ENCODE measurements around the gene ZFP91.

Gene ZFP91

DNA sequence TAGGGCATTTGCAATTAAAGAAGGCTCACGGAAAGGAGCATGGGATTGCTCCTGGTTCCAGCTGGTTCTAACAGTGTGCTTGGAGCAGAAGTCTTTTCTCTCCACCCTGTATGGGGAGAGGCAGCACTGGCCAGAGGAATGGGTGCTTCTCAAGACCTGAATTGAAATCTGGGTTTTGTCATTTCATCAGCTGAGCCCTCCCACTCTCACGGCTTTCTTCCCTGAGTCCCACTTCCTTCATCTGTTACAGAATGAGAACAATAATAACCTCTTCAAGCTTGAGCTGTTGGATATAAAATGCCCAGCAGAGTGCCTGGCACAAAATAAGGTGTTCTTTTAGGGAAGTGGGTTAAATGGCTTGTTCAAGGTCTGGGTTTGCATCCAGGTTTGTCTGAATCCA, 60.8 kb downstream of the ZFP91 start:
- ChIA-PET CTCF (interaction anchor here (1.7 kb wide), 1 partner anchor 10 kb away, joined by 7 read pairs; no protein-coding TSS in a partner anchor), POLR2A (no interaction called here)
- TF ChIP-seq FOXA1 (IDR thresholded peaks at IDR 0.05): no peak
- TF ChIP-seq ARNT (IDR thresholded peaks at IDR 0.05): no peak
- TF ChIP-seq SP1 (IDR thresholded peaks at IDR 0.05): no peak
- no peak for TF ChIP-seq BHLHE40 (IDR thresholded peaks at IDR 0.05; ENCODE audit: borderline replicate concordance)
- TF ChIP-seq, protein P1, sequence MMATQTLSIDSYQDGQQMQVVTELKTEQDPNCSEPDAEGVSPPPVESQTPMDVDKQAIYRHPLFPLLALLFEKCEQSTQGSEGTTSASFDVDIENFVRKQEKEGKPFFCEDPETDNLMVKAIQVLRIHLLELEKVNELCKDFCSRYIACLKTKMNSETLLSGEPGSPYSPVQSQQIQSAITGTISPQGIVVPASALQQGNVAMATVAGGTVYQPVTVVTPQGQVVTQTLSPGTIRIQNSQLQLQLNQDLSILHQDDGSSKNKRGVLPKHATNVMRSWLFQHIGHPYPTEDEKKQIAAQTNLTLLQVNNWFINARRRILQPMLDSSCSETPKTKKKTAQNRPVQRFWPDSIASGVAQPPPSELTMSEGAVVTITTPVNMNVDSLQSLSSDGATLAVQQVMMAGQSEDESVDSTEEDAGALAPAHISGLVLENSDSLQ (IDR thresholded peaks at IDR 0.05): no peak
- TF ChIP-seq L3MBTL2 (conservative IDR thresholded peaks at IDR 0.05): no peak
- no peak for TF ChIP-seq FOXM1 (IDR thresholded peaks at IDR 0.05; ENCODE audit: borderline replicate concordance)
- no peak for TF ChIP-seq LEF1 (IDR thresholded peaks at IDR 0.05; ENCODE audit: borderline replicate concordance)
- no peak for TF ChIP-seq NFRKB (IDR thresholded peaks at IDR 0.05)
- TF ChIP-seq HDGF (IDR thresholded peaks at IDR 0.05; ENCODE audit: borderline replicate concordance): no peak
- no peak for TF ChIP-seq ELF4 (IDR thresholded peaks at IDR 0.05)
- no peak for TF ChIP-seq TARDBP (IDR thresholded peaks at IDR 0.05)
- TF ChIP-seq SUZ12 (IDR thresholded peaks at IDR 0.05): no peak
- no peak for TF ChIP-seq CTBP1 (IDR thresholded peaks at IDR 0.05; ENCODE audit: borderline replicate concordance)
- no peak for TF ChIP-seq FOXK2 (IDR thresholded peaks at IDR 0.05)
- TF ChIP-seq ZNF384 (IDR thresholded peaks at IDR 0.05): no peak
- no peak for DNase-seq (ENCODE audit: extremely low spot score)

DNA sequence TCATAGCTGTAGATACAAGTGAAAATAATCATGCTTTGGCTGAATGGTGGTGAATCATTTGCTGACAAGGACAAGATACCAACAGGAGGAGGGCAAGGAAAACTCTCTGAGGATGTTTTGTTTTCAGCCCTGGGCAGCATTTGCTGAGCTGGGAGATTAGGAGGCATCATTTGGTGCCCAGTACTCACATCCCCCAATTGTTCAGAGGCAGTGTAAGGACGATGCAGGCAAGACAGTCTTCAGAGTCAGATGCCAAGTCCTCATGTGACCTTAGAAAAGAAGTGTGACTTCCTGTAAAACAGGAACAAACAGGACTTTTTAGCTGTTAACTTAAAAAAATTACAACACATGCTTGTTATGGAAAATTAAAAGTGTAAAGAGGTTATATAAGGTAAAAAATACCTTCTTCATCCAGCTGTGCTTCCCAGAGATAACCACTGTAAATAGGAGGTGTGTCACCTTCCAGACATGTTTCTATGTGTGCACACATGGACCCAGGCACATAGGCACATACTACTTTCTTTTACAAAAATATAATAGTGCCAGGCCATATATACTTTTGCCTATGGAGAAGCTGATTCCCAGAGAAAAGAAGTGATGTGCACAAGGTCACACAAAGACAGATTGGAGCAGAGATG, 61.6 kb downstream of the ZFP91 start:
- ChIA-PET POLR2A (no interaction called here), CTCF (interaction anchor here (1.7 kb wide), 1 partner anchor 11 kb away, joined by 7 read pairs; no protein-coding TSS in a partner anchor)

DNA sequence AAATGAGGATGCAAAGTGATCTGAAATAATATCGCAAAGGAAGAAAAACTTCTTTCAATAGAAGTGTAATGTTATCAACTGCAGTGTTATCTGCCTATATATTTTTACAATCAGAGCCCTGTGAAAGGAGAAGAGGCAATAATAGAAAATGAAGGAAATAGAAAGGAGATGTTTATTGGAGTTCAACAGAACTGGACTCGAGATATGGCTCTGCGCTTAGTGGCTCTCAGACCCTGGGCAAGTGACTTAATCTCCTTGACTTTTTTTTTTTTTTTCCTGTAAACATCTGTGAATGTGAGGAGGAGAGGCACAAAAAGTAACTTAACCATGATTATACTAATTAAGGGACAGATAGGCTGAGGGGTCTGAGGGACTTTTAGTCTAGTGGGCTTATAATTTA, 62.5 kb downstream of the ZFP91 start:
- DNase-seq (ENCODE audit: extremely low spot score): no peak
- ChIA-PET CTCF (no interaction called here), POLR2A (no interaction called here)
- no peak for TF ChIP-seq ZNF384 (IDR thresholded peaks at IDR 0.05)
- no peak for TF ChIP-seq L3MBTL2 (conservative IDR thresholded peaks at IDR 0.05)
- TF ChIP-seq FOXK2 (IDR thresholded peaks at IDR 0.05): no peak
- no peak for TF ChIP-seq CTBP1 (IDR thresholded peaks at IDR 0.05; ENCODE audit: borderline replicate concordance)
- no peak for TF ChIP-seq FOXM1 (IDR thresholded peaks at IDR 0.05; ENCODE audit: borderline replicate concordance)
- no peak for TF ChIP-seq SUZ12 (IDR thresholded peaks at IDR 0.05)
- TF ChIP-seq TARDBP (IDR thresholded peaks at IDR 0.05): no peak
- TF ChIP-seq NFRKB (IDR thresholded peaks at IDR 0.05): no peak
- no peak for TF ChIP-seq BHLHE40 (IDR thresholded peaks at IDR 0.05; ENCODE audit: borderline replicate concordance)
- TF ChIP-seq, protein P1 (IDR thresholded peaks at IDR 0.05): no peak
- TF ChIP-seq ELF4 (IDR thresholded peaks at IDR 0.05): no peak
- no peak for TF ChIP-seq ARNT (IDR thresholded peaks at IDR 0.05)

More for the DNA sequence above, 61.6 kb downstream of the ZFP91 start:
- no peak for DNase-seq (ENCODE audit: extremely low spot score)
- TF ChIP-seq SP1 (IDR thresholded peaks at IDR 0.05): no peak
- no peak for TF ChIP-seq FOXK2 (IDR thresholded peaks at IDR 0.05)
- TF ChIP-seq NFRKB (IDR thresholded peaks at IDR 0.05): no peak
- TF ChIP-seq BHLHE40 (IDR thresholded peaks at IDR 0.05; ENCODE audit: borderline replicate concordance): no peak
- no peak for TF ChIP-seq L3MBTL2 (conservative IDR thresholded peaks at IDR 0.05)
- TF ChIP-seq ZNF384 (IDR thresholded peaks at IDR 0.05): no peak
- no peak for TF ChIP-seq ELF4 (IDR thresholded peaks at IDR 0.05)
- TF ChIP-seq CTBP1 (IDR thresholded peaks at IDR 0.05; ENCODE audit: borderline replicate concordance): no peak
- no peak for TF ChIP-seq ARNT (IDR thresholded peaks at IDR 0.05)

DNA sequence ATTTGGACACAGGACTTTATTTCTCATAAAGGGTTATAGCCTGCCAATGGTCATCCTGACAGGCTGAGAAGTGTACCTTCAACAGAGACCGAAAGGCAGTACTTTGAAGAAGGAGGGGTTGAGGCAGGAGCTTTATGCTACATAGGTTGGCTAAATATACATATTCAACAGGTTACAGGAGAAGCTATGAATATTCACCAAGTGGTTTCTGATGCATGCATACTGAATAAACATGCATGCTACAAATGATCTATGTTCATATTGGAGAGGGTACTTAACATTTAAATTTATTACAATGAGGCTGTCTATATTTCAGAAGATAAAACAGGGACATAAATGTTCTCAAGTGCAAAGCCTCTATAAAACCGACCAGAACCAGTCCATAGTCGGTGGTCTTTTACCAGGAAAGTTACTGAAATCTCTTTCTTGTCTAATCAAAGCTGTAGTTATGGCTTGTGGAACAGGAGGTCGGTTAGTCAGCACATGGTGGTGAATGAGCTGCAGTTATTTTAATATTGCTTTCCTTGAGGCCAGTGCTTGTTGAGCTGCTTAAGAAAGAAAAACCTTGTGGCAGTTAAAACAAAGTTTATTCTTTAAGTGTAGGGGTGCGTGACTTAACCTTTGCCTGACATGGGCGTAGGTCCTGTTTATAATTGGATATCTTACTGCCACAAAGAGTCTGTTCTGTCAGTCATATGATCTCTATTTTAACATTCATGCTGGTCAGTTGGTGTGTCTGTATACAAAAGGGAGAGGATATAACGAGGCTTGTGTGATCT, 63.1 kb downstream of the ZFP91 start:
- ChIA-PET POLR2A (no interaction called here), CTCF (no interaction called here)
- TF ChIP-seq ARNT (IDR thresholded peaks at IDR 0.05) (no peak), SP1 (IDR thresholded peaks at IDR 0.05) (no peak), LEF1 (IDR thresholded peaks at IDR 0.05; ENCODE audit: borderline replicate concordance) (no peak), L3MBTL2 (conservative IDR thresholded peaks at IDR 0.05) (no peak), FOXK2 (IDR thresholded peaks at IDR 0.05) (no peak), SUZ12 (IDR thresholded peaks at IDR 0.05) (no peak), BHLHE40 (IDR thresholded peaks at IDR 0.05; ENCODE audit: borderline replicate concordance) (no peak), NFRKB (IDR thresholded peaks at IDR 0.05) (no peak)
- DNase-seq (ENCODE audit: extremely low spot score): no peak

DNA sequence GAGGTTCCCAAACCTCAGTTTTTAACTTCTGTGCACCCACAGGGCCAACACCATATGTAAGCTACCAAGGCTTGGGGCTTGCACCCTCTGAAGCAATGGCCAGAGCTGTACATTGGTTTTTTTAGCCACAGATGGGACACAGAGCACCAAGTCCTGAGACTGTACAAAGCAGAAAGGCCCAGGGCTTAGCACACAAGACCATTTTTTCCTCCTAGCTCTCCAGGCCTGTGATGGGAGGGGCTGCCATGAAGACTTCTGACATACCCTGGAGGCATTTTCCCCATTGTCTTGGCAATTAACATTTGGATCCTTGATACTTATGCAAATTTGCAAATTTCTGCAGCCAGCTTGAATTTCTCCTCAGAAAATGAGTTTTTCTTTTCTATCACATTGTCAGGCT, 67.0 kb downstream of the ZFP91 start:
- ChIA-PET CTCF (no interaction called here), POLR2A (no interaction called here)
- DNase-seq (ENCODE audit: extremely low spot score): no peak
- TF ChIP-seq TARDBP (IDR thresholded peaks at IDR 0.05) (no peak), SP1 (IDR thresholded peaks at IDR 0.05) (no peak), CTBP1 (IDR thresholded peaks at IDR 0.05; ENCODE audit: borderline replicate concordance) (no peak), ELF4 (IDR thresholded peaks at IDR 0.05) (no peak), HDGF (IDR thresholded peaks at IDR 0.05; ENCODE audit: borderline replicate concordance) (no peak), ZNF384 (IDR thresholded peaks at IDR 0.05) (no peak), FOXA1 (IDR thresholded peaks at IDR 0.05) (no peak), NFRKB (IDR thresholded peaks at IDR 0.05) (no peak), FOXM1 (IDR thresholded peaks at IDR 0.05; ENCODE audit: borderline replicate concordance) (no peak), FOXK2 (IDR thresholded peaks at IDR 0.05) (no peak), SUZ12 (IDR thresholded peaks at IDR 0.05) (no peak), ARNT (IDR thresholded peaks at IDR 0.05) (no peak), L3MBTL2 (conservative IDR thresholded peaks at IDR 0.05) (no peak), LEF1 (IDR thresholded peaks at IDR 0.05; ENCODE audit: borderline replicate concordance) (no peak), BHLHE40 (IDR thresholded peaks at IDR 0.05; ENCODE audit: borderline replicate concordance) (no peak)
- TF ChIP-seq, protein P1 (IDR thresholded peaks at IDR 0.05): no peak
